Trophoblast cell (in vitro differentiated cells and primary cell): ENCODE measurements around the gene FBXO44.
A peak's percentile ranks its signal among the peaks of the same experiment; 100 is the strongest.

Experiments
- DNase-seq, 2 donors: peaks; one replicate each; pipeline ENCODE4 v3.0.0-alpha.2; 2016
- H2AFZ ChIP-seq: 2 replicates; pipeline ENCODE4 v1.6.1; 2013; ENCODE audit warnings: low read length, moderate library complexity, mild to moderate bottlenecking; ENCODE audit not compliant: insufficient read depth, poor library complexity
- H2AK5ac ChIP-seq: 2 replicates; pipeline ENCODE4 v1.6.1; 2013; ENCODE audit warnings: mild to moderate bottlenecking, low read length
- H2BK120ac ChIP-seq: 2 replicates; pipeline ENCODE4 v1.6.1; 2013; ENCODE audit warnings: low read length, mild to moderate bottlenecking, moderate library complexity; ENCODE audit not compliant: insufficient read depth, poor library complexity
- H2BK12ac ChIP-seq: 2 replicates; pipeline ENCODE4 v1.6.1; 2013; ENCODE audit warnings: mild to moderate bottlenecking, low read length, moderate library complexity
- H2BK5ac ChIP-seq: 2 replicates; pipeline ENCODE4 v1.6.1; 2013; ENCODE audit warnings: low read length, low read depth, moderate library complexity, mild to moderate bottlenecking; ENCODE audit not compliant: poor library complexity
- H3K14ac ChIP-seq: 2 replicates; pipeline ENCODE4 v1.6.1; 2013; ENCODE audit warnings: mild to moderate bottlenecking, low read length
- H3K18ac ChIP-seq: 2 replicates; pipeline ENCODE4 v1.6.1; 2013; ENCODE audit warnings: mild to moderate bottlenecking, low read length
- H3K23ac ChIP-seq: 2 replicates; pipeline ENCODE4 v1.6.1; 2013; ENCODE audit warnings: low read length
- H3K27ac ChIP-seq: 2 replicates; pipeline ENCODE4 v1.5.1; 2013; ENCODE audit warnings: low read depth, mild to moderate bottlenecking, inconsistent platforms, low read length, moderate library complexity
- H3K27me3 ChIP-seq: 2 replicates; pipeline ENCODE4 v1.6.1; 2013; ENCODE audit warnings: inconsistent platforms, mild to moderate bottlenecking, low read length, moderate library complexity; ENCODE audit not compliant: insufficient read depth
- H3K36me3 ChIP-seq, 2 experiments: 1 replicate in 1 of 2; 2 replicates in 1 of 2; pipeline ENCODE4 v1.6.1; 2013; ENCODE audit warnings: low read length in 2 of 2, mild to moderate bottlenecking in 2 of 2, moderate library complexity in 1 of 2; ENCODE audit not compliant: insufficient read depth in 2 of 2, control insufficient read depth in 1 of 2
- H3K4ac ChIP-seq: 2 replicates; pipeline ENCODE4 v1.6.1; 2013; ENCODE audit warnings: low read depth, mild to moderate bottlenecking, low read length, moderate library complexity
- H3K4me1 ChIP-seq, 2 experiments: 1 replicate in 1 of 2; 2 replicates in 1 of 2; pipeline ENCODE4 v1.6.1; 2013; ENCODE audit warnings: low read length in 2 of 2, mild to moderate bottlenecking in 2 of 2, moderate library complexity in 1 of 2; ENCODE audit not compliant: insufficient read depth in 2 of 2, control insufficient read depth in 1 of 2
- H3K4me2 ChIP-seq: 2 replicates; pipeline ENCODE4 v1.6.1; 2013; ENCODE audit warnings: inconsistent platforms, mild to moderate bottlenecking, low read length, moderate library complexity
- H3K4me3 ChIP-seq: 2 replicates; pipeline ENCODE4 v1.5.1; 2013; ENCODE audit warnings: mild to moderate bottlenecking, low read depth, low read length, inconsistent platforms
- H3K79me1 ChIP-seq: one replicate; pipeline ENCODE4 v1.6.1; 2013; ENCODE audit warnings: low read length
- H3K79me2 ChIP-seq: 2 replicates; pipeline ENCODE4 v1.6.1; 2013; ENCODE audit warnings: low read length, mild to moderate bottlenecking; ENCODE audit not compliant: control insufficient read depth, insufficient read depth, poor library complexity
- H3K9ac ChIP-seq: 2 replicates; pipeline ENCODE4 v1.6.1; 2013; ENCODE audit warnings: mild to moderate bottlenecking, low read length
- H3K9me3 ChIP-seq: 2 replicates; pipeline ENCODE4 v1.6.1; 2013; ENCODE audit warnings: low read depth, mild to moderate bottlenecking, control low read depth, inconsistent platforms, low read length; ENCODE audit not compliant: insufficient read depth
- H4K12ac ChIP-seq: 2 replicates; pipeline ENCODE4 v1.6.1; 2013; ENCODE audit warnings: low read depth, mild to moderate bottlenecking, low read length, moderate library complexity
- H4K8ac ChIP-seq: 2 replicates; pipeline ENCODE4 v1.6.1; 2013; ENCODE audit warnings: low read depth, mild to moderate bottlenecking, low read length, moderate library complexity
- H4K91ac ChIP-seq: one replicate; pipeline ENCODE4 v1.6.1; 2013; ENCODE audit warnings: low read depth, mild to moderate bottlenecking, low read length, moderate library complexity
- WGBS: extraction: QIAGEN DNeasy Blood & Tissue Kit; methylation state at CpG from one replicate; pipeline ENCODE4 v1.1.7; 2013; ENCODE audit warnings: missing lambda C conversion rate; ENCODE audit not compliant: insufficient read length, insufficient coverage; ENCODE audit errors: extremely low coverage; 5-methylcytosine and 5-hydroxymethylcytosine counted together

Gene FBXO44

DNA sequence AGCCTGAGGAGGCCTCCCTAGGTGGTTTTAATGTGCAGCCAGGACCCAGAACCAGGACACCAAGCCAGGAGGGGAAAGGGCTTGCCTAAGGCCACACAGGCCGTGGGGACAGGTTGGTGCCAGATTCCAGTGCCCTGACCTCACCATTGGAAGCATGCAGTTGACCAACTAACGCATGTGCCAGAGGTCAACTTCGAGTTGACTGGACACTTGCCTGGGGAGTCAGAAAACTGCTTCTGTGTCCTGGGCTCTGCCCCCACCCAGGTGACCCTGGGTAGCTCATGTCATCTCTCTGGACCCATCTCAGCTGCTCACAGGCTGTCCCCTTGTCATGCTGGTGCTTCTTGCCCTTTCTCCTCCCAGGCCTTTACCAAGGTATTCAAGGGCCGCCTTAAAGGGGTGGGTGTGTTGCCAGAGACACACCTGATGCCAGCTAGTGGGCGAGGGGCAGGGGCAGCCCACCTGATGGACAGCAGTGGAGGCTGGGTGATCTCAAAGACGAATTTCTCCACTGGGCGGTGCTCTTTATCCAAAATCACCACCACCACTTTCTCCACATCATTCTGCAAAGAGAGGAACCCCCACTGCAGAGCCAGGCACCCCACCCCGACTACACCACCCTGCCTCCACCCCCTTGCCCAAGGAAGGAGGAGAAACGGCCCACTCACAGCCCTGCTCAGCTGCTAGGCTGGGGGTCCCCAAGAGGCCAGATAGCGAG is 21.9 kb downstream of the FBXO44 start:
- H3K27me3 ChIP-seq: no peaks in the 10 kb centered on the region
- H4K8ac ChIP-seq: no peak overlapping the region
- H3K79me2 ChIP-seq: peaks cover 2% of the 10 kb centered on the region
- no peak overlapping the region for H3K23ac ChIP-seq
- no peak overlapping the region for H2BK12ac ChIP-seq
- no peak overlapping the region for H3K9ac ChIP-seq
- peaks cover 7% of the 10 kb centered on the region for H3K79me1 ChIP-seq
- no peak overlapping the region for H3K18ac ChIP-seq
- H2AFZ ChIP-seq: no peak overlapping the region
- WGBS: no CpG with 5 or more reads among the region's 10 CpGs
- no peak overlapping the region for H4K12ac ChIP-seq
- no peak overlapping the region for H2BK120ac ChIP-seq
- no peak overlapping the region for H3K14ac ChIP-seq
- peak; percentile 86 to 92 for DNase-seq
- no peak overlapping the region for H3K27ac ChIP-seq
- H3K36me3 ChIP-seq: peaks cover 39 to 42% of the 10 kb centered on the region in 2 experiments
- peaks cover 14 to 22% of the 10 kb centered on the region in 2 experiments for H3K4me1 ChIP-seq
- no peak overlapping the region for H3K4ac ChIP-seq
- no peak overlapping the region for H3K4me3 ChIP-seq
- H2BK5ac ChIP-seq: no peak overlapping the region
- no peak overlapping the region for H4K91ac ChIP-seq
- peaks cover 1% of the 10 kb centered on the region for H3K9me3 ChIP-seq
- H2AK5ac ChIP-seq: no peak overlapping the region
- no peak overlapping the region for H3K4me2 ChIP-seq

DNA sequence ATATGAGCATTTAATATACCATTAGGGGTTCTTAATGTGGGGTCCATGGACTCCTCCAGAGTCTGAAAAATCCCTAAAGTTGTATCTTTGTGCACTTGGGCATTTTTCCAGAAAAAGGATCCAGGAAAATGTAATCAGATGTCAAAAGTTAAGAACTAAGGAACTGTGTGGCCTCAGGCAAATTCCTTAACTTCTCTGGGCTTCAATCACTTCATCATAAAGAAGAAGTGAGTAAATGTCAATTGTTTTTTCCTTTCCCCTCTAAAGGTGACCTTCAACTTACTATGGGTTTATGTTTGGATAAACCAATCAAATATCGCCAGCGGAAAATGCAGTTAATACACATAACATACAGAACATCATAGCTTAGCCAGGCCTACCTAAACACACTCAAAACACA is 23.8 kb downstream of the FBXO44 start:
- Histone ChIP-seq H3K9me3 (peaks cover 1% of the 10 kb centered on the region), H4K12ac (no peak overlapping the region), H2BK120ac (no peak overlapping the region), H3K4me1 (peaks cover 20 to 27% of the 10 kb centered on the region in 2 experiments), H2AK5ac (no peak overlapping the region), H3K23ac (no peak overlapping the region), H2BK12ac (no peak overlapping the region), H2BK5ac (no peak overlapping the region), H3K79me1 (peaks cover 9% of the 10 kb centered on the region), H2AFZ (no peak overlapping the region), H3K18ac (no peak overlapping the region), H3K4ac (no peak overlapping the region), H3K36me3 (peaks cover 29 to 32% of the 10 kb centered on the region in 2 experiments), H3K27ac (no peak overlapping the region), H3K4me3 (no peak overlapping the region), H3K27me3 (no peaks in the 10 kb centered on the region), H4K91ac (no peak overlapping the region), H3K79me2 (peaks cover 2% of the 10 kb centered on the region), H3K9ac (no peak overlapping the region), H3K14ac (no peak overlapping the region), H4K8ac (no peak overlapping the region), H3K4me2 (no peak overlapping the region)
- no CpG with 5 or more reads among the region's 2 CpGs for WGBS
- peak; percentile 53 to 81 for DNase-seq

DNA sequence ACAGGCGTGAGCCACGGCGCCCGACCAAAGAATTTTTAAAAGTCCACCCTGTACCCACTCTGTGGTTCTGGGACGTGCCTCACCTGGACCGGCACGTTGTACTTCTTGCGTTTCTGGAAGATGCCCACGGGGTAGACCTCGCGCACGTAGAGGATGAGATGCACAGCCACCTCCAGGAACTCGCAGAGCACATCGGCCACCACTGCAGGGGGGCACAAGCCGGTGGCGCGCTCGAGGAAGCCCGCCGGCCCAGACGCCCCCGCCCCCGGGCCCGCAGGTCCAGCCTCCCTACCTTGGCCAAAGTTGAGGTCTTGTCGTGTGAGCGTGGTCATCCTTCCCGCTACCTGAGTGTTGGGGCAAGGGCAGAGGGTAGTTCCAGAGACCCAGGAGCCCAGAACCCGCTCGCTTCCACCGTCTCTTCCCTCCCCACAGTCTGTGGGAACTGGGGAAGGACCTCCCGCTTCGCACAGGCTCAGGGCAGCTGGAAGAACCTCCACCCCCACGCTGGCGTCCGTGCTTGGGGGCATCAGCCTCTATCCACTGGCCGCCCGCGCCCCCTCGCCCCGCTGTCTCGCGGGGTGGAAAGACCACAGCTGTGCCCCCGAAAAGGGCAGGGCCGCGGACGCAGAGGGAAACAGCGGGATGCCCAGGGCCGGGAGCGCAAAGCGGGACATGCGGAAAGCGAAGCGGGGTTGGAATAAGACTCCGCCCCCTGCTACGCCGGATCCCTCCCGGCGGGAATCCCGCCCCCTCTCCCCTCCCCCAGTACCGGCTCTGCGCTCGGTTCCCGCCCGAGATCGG is 25.8 kb downstream of the FBXO44 start:
- Histone ChIP-seq H3K79me1 (peaks cover 9% of the 10 kb centered on the region), H3K36me3 (peaks cover 14 to 17% of the 10 kb centered on the region in 2 experiments), H3K23ac (peak overlapping the region; percentile 95), H4K91ac (peak overlapping the region; percentile 62), H3K27me3 (no peaks in the 10 kb centered on the region), H4K8ac (peak overlapping the region; percentile 41), H3K9ac (peak overlapping the region; percentile 74), H2BK5ac (peak overlapping the region; percentile 38), H3K4ac (peak overlapping the region; percentile 29), H4K12ac (peak overlapping the region; percentile 11), H3K18ac (peak overlapping the region; percentile 22), H3K9me3 (peaks cover 1% of the 10 kb centered on the region), H3K14ac (peak overlapping the region; percentile 52), H2BK120ac (no peak overlapping the region), H3K79me2 (peaks cover 2% of the 10 kb centered on the region), H3K4me3 (peak overlapping the region; percentile 91), H2BK12ac (no peak overlapping the region), H3K4me1 (peaks cover 20 to 27% of the 10 kb centered on the region in 2 experiments), H2AK5ac (no peak overlapping the region), H3K27ac (peak overlapping the region; percentile 18), H2AFZ (peak overlapping the region; percentile 66), H3K4me2 (peak overlapping the region; percentile 100)
- WGBS: no CpG with 5 or more reads among the region's 65 CpGs
- no peak for DNase-seq

DNA sequence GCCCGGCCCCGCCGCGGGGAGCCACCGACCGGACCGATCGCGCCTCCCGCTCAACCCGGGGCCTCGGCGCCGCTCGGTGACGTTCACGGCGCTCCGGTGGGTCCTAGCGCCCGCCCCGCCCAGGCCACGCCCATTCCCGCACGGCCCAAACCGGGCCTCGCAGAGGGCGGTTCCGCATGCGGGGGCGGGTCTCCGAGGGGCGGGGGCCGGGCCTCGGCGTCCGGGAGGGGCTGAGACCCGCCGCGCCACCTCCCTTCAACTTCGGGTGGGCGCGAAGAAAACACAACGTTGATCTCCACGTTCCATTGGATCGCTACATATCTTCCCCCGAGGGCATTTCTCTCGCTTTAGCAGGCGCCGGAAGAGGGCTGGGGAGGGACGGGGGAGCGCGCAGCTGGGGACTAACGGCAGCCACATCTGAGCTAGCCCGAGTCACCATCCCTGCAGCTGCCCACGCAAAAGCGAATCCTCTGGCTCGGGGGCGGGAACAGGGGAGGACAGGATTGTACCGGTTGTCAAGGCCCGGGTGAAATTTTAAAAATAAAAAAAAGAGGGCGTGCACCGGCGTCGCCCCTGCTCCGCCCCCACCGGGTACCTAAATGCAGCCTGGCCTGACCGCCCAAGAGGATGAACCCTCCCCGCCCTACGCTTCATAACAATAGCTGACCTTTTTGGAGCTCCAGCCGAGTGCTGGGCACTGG is 26.5 kb downstream of the FBXO44 start, which contains the start of gene MAD2L2:
Gene MAD2L2, minus strand, starts transcription at position 78 of the 701 bp plus-strand sequence. CDS start 547 bp downstream, outside the sequence.
- H3K27me3 ChIP-seq: no peaks in the 10 kb centered on the region
- H3K4me1 ChIP-seq: peaks cover 15 to 23% of the 10 kb centered on the region in 2 experiments
- peaks cover 8 to 13% of the 10 kb centered on the region in 2 experiments for H3K36me3 ChIP-seq
- H3K4me3 ChIP-seq: peak within 1 kb of the TSS; percentile 91
- H3K9me3 ChIP-seq: peaks cover 1% of the 10 kb centered on the region
- peak within 1 kb of the TSS; percentile 11 for H4K12ac ChIP-seq
- H3K14ac ChIP-seq: peak within 1 kb of the TSS; percentile 52
- H3K4me2 ChIP-seq: peak within 1 kb of the TSS; percentile 100
- peak within 1 kb of the TSS; percentile 29 for H3K4ac ChIP-seq
- no peak within 1 kb of the TSS for H2BK120ac ChIP-seq
- H3K27ac ChIP-seq: peak within 1 kb of the TSS; percentile 18
- peak within 1 kb of the TSS; percentile 66 for H2AFZ ChIP-seq
- H2AK5ac ChIP-seq: no peak within 1 kb of the TSS
- H2BK12ac ChIP-seq: no peak within 1 kb of the TSS
- peak within 1 kb of the TSS; percentile 38 for H2BK5ac ChIP-seq
- DNase-seq: peak; percentile 69 to 83
- peaks cover 9% of the 10 kb centered on the region for H3K79me1 ChIP-seq
- H4K8ac ChIP-seq: peak within 1 kb of the TSS; percentile 41
- H3K79me2 ChIP-seq: peaks cover 2% of the 10 kb centered on the region
- H4K91ac ChIP-seq: peak within 1 kb of the TSS; percentile 62
- peak within 1 kb of the TSS; percentile 95 for H3K23ac ChIP-seq
- peak within 1 kb of the TSS; percentile 22 for H3K18ac ChIP-seq
- H3K9ac ChIP-seq: peak within 1 kb of the TSS; percentile 74
- no CpG with 5 or more reads among the region's 71 CpGs for WGBS
